Mesodermal cell (in vitro differentiated cells): Measurements from ENCODE around the gene NHS.

ENCODE experiments used
- H3K27ac ChIP-seq: 2 replicates; pipeline ENCODE4 v1.7.0; 2013; ENCODE audit warnings: mild to moderate bottlenecking, low read depth, low read length, moderate library complexity; ENCODE audit not compliant: severe bottlenecking
- H3K36me3 ChIP-seq: 2 replicates; pipeline ENCODE4 v1.7.1; 2013; ENCODE audit warnings: mild to moderate bottlenecking, low read length, moderate library complexity; ENCODE audit not compliant: control insufficient read depth, insufficient read depth
- H3K4me1 ChIP-seq: one replicate; pipeline ENCODE4 v1.7.1; 2013; ENCODE audit warnings: mild to moderate bottlenecking, low read length; ENCODE audit not compliant: insufficient read depth, control insufficient read depth, poor library complexity, severe bottlenecking
- H3K4me3 ChIP-seq: 2 replicates; pipeline ENCODE4 v1.7.0; 2013; ENCODE audit warnings: low read length, control low read depth, mild to moderate bottlenecking; ENCODE audit not compliant: insufficient read depth, poor library complexity, severe bottlenecking; ENCODE audit errors: extremely low read depth
- H3K9me3 ChIP-seq: 2 replicates; pipeline ENCODE4 v1.7.1; 2013; ENCODE audit warnings: mild to moderate bottlenecking, low read length, moderate library complexity; ENCODE audit not compliant: control insufficient read depth
- WGBS, 2 experiments: methylation state at CpG; one replicate each; pipeline ENCODE4 v1.1.5; 2013; ENCODE audit warnings: missing lambda C conversion rate in 2 of 2; ENCODE audit not compliant: insufficient coverage in 2 of 2; 5-methylcytosine and 5-hydroxymethylcytosine counted together

NHS gene

GRCh38 chrX:17417372-17417771, 42.4 kb downstream of the NHS start:
- Histone ChIP-seq H3K27ac (no peak overlapping the region), H3K36me3 (no peaks in the 10 kb centered on the region), H3K4me3 (no peak overlapping the region), H3K9me3 (no peaks in the 10 kb centered on the region), H3K4me1 (peaks cover 20% of the 10 kb centered on the region)

GRCh38 chrX:17425136-17425535, 50.1 kb downstream of the NHS start:
- 100% methylated on average over 1 of the region's 6 CpGs; no CpG with 5 or more reads in 1 of the 2 experiments for WGBS, 2 experiments
- Histone ChIP-seq H3K4me3 (no peak overlapping the region), H3K4me1 (no peaks in the 10 kb centered on the region), H3K36me3 (no peaks in the 10 kb centered on the region), H3K27ac (no peak overlapping the region), H3K9me3 (no peaks in the 10 kb centered on the region)

DNA sequence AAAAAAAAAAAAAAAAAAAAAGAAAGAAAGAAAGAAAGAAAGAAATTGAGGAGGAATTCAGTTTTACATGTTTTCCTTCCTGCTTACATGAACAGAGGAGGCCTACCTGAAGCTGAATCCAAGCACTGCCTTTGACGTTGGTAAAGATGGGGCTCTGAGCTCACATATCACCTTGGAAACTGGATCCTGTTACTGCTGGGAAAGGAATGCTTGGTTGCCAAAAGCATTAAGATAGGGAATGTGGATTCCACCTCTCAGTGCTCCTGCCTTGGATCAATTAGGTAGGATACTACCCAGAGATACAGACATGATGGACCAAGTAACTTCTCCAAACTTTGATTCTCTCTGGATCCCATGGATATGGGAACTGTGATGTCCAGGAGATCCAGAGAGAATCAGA, 50.6 kb downstream of the NHS start:
- no CpG with 5 or more reads among the region's 1 CpG for WGBS, 2 experiments
- no peaks in the 10 kb centered on the region for H3K4me1 ChIP-seq

GRCh38 chrX:17431171-17431570, 56.2 kb downstream of the NHS start:
- no CpG with 5 or more reads among the region's 1 CpG for WGBS, 2 experiments
- Histone ChIP-seq H3K4me1 (no peaks in the 10 kb centered on the region), H3K9me3 (no peaks in the 10 kb centered on the region), H3K4me3 (no peak overlapping the region), H3K27ac (no peak overlapping the region), H3K36me3 (no peaks in the 10 kb centered on the region)

More for the DNA sequence above, 50.6 kb downstream of the NHS start:
- H3K36me3 ChIP-seq, result no peaks in the 10 kb centered on the region
- H3K4me3 ChIP-seq, result no peak overlapping the region
- no peak overlapping the region for H3K27ac ChIP-seq
- H3K9me3 ChIP-seq, result no peaks in the 10 kb centered on the region

- H3K4me1 ChIP-seq, result no peaks in the 10 kb centered on the region
- no peak overlapping the region for H3K27ac ChIP-seq
- H3K9me3 ChIP-seq, result no peaks in the 10 kb centered on the region
- no peak overlapping the region for H3K4me3 ChIP-seq
- H3K36me3 ChIP-seq, result no peaks in the 10 kb centered on the region
- no CpG with 5 or more reads among the region's 1 CpG for WGBS, 2 experiments
Observed at GRCh38 chrX:17432158-17432557, 57.2 kb downstream of the NHS start.

DNA sequence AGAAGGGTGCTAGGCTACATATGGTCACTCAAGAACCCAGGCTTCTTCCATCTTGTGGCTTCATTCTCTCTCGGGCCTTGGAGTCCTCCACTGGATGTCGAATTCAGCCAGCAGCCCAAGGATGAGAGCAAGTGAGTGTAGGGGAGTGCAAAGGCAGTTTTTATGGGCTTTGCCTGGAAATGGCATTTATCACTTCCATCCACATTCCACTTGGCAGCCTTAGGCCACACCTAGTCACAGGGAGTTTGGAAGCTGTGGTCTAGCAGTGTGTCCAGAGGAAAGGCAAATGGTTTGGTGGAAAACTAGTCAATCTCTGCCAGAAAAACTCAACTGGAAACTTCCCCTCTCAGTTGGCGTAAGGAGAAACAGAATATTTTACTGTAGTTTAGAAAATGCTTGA, 59.0 kb downstream of the NHS start:
- no peaks in the 10 kb centered on the region for H3K36me3 ChIP-seq
- no CpG with 5 or more reads among the region's 3 CpGs for WGBS, 2 experiments
- no peaks in the 10 kb centered on the region for H3K4me1 ChIP-seq
- H3K27ac ChIP-seq, result no peak overlapping the region
- H3K4me3 ChIP-seq, result no peak overlapping the region
- no peaks in the 10 kb centered on the region for H3K9me3 ChIP-seq

DNA sequence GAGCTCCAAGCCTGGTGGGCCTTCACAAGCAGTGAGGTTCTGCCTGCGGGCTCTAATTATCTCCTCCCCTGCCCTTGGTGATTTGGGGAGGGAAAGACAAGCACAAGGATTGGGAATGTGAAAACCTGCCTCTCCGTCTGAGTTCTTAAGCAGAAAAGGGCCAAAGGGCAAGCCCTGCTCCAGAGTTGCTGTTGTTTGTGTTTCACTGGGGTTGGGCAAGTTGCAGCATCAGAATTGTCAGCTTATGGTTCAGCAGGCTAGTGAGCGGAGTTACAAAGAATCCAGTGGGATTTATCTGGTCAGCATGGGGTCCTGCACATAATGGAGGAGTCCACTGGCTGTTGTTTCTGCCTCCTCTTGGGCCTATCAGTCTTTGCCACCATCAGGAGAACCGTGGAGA, 60.5 kb downstream of the NHS start:
- no peaks in the 10 kb centered on the region for H3K36me3 ChIP-seq
- H3K9me3 ChIP-seq, result no peaks in the 10 kb centered on the region
- 67 to 71% methylated on average over 1 to 3 of the region's 4 CpGs for WGBS, 2 experiments
- H3K4me1 ChIP-seq, result no peaks in the 10 kb centered on the region
- H3K27ac ChIP-seq, result peak overlapping the region; percentile 23
- no peak overlapping the region for H3K4me3 ChIP-seq

GRCh38 chrX:17438221-17438620, 63.2 kb downstream of the NHS start:
- H3K4me1 ChIP-seq, result no peaks in the 10 kb centered on the region
- no peaks in the 10 kb centered on the region for H3K9me3 ChIP-seq
- H3K4me3 ChIP-seq, result no peak overlapping the region
- H3K27ac ChIP-seq, result no peak overlapping the region
- H3K36me3 ChIP-seq, result no peaks in the 10 kb centered on the region
- WGBS, 2 experiments, result 61% methylated on average over 2 of the region's 6 CpGs; no CpG with 5 or more reads in 1 of the 2 experiments

DNA sequence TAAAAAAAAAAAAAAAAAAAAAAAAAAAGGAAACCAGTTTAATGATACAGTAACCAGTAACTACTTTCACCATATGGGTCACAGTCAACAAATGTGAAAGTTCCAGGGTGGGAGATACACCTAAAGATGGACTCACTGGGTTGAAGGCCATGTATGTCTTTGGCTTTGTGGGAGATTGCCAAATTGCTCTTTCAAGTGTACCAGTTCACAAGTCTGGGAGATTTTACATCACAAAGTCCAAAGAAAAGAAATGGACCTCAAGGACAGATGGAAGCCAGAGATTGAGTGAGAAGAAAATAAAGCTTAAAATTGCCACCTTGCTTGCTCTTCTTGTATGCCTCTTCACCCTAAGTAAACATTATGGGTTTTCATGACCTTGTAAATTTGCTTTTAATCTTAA, 65.3 kb downstream of the NHS start:
- Histone ChIP-seq H3K27ac (no peak overlapping the region), H3K4me1 (no peaks in the 10 kb centered on the region), H3K36me3 (no peaks in the 10 kb centered on the region), H3K4me3 (no peak overlapping the region), H3K9me3 (no peaks in the 10 kb centered on the region)

DNA sequence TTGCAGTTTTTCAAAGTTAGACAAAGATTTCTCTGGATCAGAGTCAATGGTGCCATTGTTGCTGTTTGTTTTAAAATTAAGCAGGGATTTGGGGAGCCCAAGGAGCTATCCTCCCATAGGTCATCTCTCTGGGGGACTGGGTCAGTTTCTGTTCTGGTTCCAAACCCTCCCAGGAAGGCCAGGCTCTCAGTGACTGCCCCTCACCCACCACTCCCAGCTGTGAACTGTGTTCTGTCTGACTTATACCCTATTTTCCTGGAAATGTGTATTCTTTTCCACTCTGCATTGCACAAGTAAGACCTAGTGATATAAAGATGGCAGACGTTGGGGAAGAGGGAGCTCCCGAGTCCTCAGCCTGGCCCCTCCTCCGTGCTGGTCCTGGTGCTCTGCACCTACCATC, 65.8 kb downstream of the NHS start:
- H3K4me3 ChIP-seq, result no peak overlapping the region
- H3K4me1 ChIP-seq, result no peaks in the 10 kb centered on the region
- H3K27ac ChIP-seq, result no peak overlapping the region
- 100% methylated on average over 1 of the region's 3 CpGs; no CpG with 5 or more reads in 1 of the 2 experiments for WGBS, 2 experiments
- H3K36me3 ChIP-seq, result no peaks in the 10 kb centered on the region
- H3K9me3 ChIP-seq, result no peaks in the 10 kb centered on the region

GRCh38 chrX:17441965-17442364, 67.0 kb downstream of the NHS start:
- no peaks in the 10 kb centered on the region for H3K36me3 ChIP-seq
- H3K4me1 ChIP-seq, result no peaks in the 10 kb centered on the region
- no peaks in the 10 kb centered on the region for H3K9me3 ChIP-seq
- H3K27ac ChIP-seq, result no peak overlapping the region
- H3K4me3 ChIP-seq, result no peak overlapping the region

DNA sequence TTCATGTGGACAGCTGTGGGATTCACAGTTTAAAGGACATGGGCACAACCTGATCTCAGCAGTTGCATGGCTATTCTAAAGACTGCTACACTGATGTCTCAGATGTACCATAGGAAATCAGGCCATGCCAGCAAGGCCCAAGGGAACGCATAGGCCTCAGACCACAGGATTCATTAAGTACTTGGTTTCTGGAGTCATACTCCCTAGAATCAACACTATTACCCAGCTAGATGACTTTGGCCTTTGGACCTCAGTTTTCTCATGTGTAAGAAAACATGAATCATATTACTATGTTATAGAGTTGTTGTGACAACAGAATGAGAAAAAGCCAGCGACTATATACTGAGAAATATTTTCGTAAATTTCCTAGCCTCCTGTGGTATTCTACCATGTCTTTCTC, 67.9 kb downstream of the NHS start:
- no peak overlapping the region for H3K27ac ChIP-seq
- no peaks in the 10 kb centered on the region for H3K36me3 ChIP-seq
- no peaks in the 10 kb centered on the region for H3K9me3 ChIP-seq
- no peak overlapping the region for H3K4me3 ChIP-seq
- WGBS, 2 experiments, result no CpG with 5 or more reads among the region's 3 CpGs
- H3K4me1 ChIP-seq, result no peaks in the 10 kb centered on the region
